Measurements from ENCODE around the gene RAPGEF5.

- TF ChIP-seq CTCF (IDR thresholded peaks at IDR 0.05; ENCODE audit: low read length) (no peak), EZH2 (optimal IDR thresholded peaks at IDR 0.05; ENCODE audit: low read depth, low read length) (no peak)
Measured at GRCh38 chr7:22270371-22270770, 86.6 kb downstream of the RAPGEF5 start.
